PFSK-1 (cell line): ENCODE data around the gene CTCF.

ENCODE experiments used
- FOXP2 ChIP-seq: optimal IDR thresholded peaks from 2 replicates; pipeline ENCODE3; 2011; ENCODE audit warnings: borderline replicate concordance, control low read depth, inconsistent platforms; ENCODE audit not compliant: insufficient read depth; ENCODE audit errors: extremely low read length, extremely low read depth
- POLR2AphosphoS5 ChIP-seq: IDR thresholded peaks from 2 replicates; pipeline ENCODE4 v1.6.1; 2012; ENCODE audit warnings: low read depth, mild to moderate bottlenecking, control low read depth, low read length, moderate library complexity
- SIN3A ChIP-seq: IDR thresholded peaks from 2 replicates; pipeline ENCODE4 v1.6.1; 2012; ENCODE audit warnings: mild to moderate bottlenecking, low read length, moderate library complexity, borderline replicate concordance; ENCODE audit not compliant: insufficient read depth
- TAF1 ChIP-seq: IDR thresholded peaks from 2 replicates; pipeline ENCODE4 v1.6.1; 2012; ENCODE audit warnings: low read length, control low read depth, borderline replicate concordance; ENCODE audit not compliant: insufficient read depth
- TF ChIP-seq, protein P1 (sequence below), 2 experiments: IDR thresholded peaks; 2 replicates each; pipeline versions ENCODE4 v1.6.1 to v1.8.0; 2011 to 2012; ENCODE audit warnings: low read depth in 2 of 2, low read length in 2 of 2, control low read depth in 1 of 2, inconsistent platforms in 1 of 2, mild to moderate bottlenecking in 1 of 2, moderate library complexity in 1 of 2; ENCODE audit not compliant: insufficient read depth in 1 of 2

- TF ChIP-seq, protein P1, sequence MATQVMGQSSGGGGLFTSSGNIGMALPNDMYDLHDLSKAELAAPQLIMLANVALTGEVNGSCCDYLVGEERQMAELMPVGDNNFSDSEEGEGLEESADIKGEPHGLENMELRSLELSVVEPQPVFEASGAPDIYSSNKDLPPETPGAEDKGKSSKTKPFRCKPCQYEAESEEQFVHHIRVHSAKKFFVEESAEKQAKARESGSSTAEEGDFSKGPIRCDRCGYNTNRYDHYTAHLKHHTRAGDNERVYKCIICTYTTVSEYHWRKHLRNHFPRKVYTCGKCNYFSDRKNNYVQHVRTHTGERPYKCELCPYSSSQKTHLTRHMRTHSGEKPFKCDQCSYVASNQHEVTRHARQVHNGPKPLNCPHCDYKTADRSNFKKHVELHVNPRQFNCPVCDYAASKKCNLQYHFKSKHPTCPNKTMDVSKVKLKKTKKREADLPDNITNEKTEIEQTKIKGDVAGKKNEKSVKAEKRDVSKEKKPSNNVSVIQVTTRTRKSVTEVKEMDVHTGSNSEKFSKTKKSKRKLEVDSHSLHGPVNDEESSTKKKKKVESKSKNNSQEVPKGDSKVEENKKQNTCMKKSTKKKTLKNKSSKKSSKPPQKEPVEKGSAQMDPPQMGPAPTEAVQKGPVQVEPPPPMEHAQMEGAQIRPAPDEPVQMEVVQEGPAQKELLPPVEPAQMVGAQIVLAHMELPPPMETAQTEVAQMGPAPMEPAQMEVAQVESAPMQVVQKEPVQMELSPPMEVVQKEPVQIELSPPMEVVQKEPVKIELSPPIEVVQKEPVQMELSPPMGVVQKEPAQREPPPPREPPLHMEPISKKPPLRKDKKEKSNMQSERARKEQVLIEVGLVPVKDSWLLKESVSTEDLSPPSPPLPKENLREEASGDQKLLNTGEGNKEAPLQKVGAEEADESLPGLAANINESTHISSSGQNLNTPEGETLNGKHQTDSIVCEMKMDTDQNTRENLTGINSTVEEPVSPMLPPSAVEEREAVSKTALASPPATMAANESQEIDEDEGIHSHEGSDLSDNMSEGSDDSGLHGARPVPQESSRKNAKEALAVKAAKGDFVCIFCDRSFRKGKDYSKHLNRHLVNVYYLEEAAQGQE (IDR thresholded peaks at IDR 0.05; ENCODE audit: insufficient read depth in 1 of 2, low read depth in 2 of 2, low read length in 2 of 2), result peak; percentile 78 to 89
- no peak for TF ChIP-seq POLR2AphosphoS5
- TF ChIP-seq TAF1, result no peak
- no peak for TF ChIP-seq SIN3A
- no peak for TF ChIP-seq FOXP2
Observed at GRCh38 chr16:67653789-67654402, 91.6 kb downstream of the CTCF start.
